Measurements from ENCODE around the gene IFNGR1. TPM values are rescaled to one million over a fixed set of nuclear protein-coding genes. Genes with fewer than 3 reads are reported as not detected.

Gene IFNGR1
- total RNA-seq, 2 experiments from 2014 or later: 18.4 to 18.7 TPM

DNA sequence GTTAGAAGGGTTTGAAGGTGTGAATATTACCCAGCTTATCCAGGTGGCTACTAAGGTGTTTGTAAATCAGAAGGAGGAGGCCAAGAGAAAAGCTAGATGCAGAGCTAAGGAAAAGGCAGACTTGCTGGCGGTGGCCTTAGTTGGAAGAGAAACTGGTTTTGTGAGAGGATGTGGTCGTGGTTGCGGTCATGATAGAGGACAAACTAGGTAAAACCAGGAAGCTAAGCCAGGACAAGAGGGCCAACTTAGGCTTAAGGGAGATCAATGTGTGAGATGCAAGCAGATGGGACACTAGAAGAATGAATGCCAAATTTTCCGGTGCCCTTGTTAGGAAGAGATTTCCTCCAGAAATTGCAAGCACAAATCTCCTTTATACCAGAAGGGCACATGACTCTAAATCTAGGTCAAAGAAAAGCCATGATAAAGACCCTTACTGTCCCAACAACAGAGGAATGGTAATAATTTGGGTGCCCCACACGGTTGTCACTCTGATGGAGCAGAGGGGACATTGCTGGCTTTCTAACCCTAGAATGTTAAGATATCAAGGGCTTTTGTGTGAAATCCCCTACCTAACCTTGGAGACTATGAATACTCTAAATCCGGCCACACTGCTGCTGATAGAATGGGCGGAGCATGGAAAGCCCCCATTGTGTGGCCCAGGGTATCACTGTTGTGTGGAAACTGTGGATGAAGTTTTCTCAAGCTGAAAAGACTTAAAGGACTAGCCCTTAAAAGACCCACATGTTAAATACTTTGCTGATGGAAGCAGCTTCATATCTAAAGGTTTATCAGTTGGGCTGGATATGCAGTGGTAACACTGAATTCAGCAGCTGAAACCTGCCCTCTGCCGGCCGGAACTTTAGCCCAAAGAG is 53.6 kb downstream of the IFNGR1 start:
- ChIA-PET CTCF (interaction anchor here (0.6 kb wide), 2 partner anchors 59 to 113 kb away, joined by 3 read pairs; no protein-coding TSS in a partner anchor), POLR2A (no interaction called here)

- ChIA-PET POLR2A (no interaction called here), CTCF (no interaction called here)
Measured at GRCh38 chr6:137163732-137164318, 55.4 kb downstream of the IFNGR1 start.

- POLR2A ChIA-PET: no interaction called here
- CTCF ChIA-PET: no interaction called here
Measured at GRCh38 chr6:137162692-137163306, 56.4 kb downstream of the IFNGR1 start.

DNA sequence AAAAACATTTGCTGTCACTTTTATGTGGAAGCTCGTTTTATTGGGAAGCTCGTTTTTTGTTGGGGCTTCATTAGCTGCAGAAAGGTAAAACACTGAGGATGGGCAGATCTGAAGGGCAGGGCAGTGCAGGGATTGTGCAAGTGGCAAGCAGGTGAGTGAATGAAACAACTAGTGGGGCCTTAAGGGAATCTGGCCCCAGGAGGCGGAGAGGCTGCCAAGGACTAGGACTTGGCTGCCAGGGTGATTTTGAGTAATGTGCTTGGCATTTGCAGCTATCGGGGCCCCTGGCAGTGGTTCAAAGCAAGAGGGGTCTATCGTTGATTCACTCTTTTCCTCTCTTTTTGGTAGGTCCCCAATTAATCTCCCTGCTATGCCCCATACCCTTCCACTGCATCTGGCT is 57.2 kb downstream of the IFNGR1 start:
- CTCF ChIA-PET: no interaction called here
- POLR2A ChIA-PET: no interaction called here

DNA sequence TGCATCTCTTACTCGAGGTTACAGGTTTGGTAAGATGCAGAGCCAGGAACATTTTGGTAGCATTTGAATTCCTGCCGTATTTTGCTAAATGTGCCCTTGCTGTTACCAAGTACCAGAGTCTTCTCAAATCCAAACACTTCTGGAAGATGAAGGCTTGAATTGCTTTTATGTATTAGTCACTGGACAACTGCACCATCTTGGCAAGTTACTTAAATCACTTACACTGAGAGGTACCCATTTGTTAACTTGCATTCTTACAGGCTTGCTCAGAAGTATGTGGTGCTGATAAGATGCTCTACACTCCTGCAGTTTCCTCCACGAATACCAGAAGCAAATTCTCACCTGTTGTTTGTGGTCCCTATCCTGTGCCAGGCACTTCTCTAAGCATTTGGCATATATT is 58.4 kb downstream of the IFNGR1 start:
- ChIA-PET POLR2A (no interaction called here), CTCF (no interaction called here)

DNA sequence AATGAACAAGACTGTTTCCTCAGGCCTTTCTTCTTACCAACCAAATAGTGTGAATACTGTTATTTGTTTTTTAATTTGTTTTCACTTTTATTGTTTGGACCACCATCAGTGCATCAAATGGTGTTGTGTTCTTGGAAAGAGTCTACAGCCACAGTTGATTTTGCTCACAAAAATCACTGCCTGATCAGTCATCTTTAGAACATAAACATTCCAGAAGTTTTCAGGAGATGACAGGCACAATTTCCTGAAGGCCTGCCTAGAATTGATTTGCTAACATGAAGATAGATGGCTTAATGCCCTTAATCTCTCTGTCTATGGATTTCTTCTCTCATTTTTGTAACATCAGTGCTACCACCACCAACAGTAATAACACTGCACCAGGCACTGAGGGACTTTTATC is 59.3 kb downstream of the IFNGR1 start:
- ChIA-PET CTCF (no interaction called here), POLR2A (no interaction called here)

GRCh38 chr6:137157601-137158000 is 61.6 kb downstream of the IFNGR1 start:
- ChIA-PET CTCF (no interaction called here), POLR2A (no interaction called here)

DNA sequence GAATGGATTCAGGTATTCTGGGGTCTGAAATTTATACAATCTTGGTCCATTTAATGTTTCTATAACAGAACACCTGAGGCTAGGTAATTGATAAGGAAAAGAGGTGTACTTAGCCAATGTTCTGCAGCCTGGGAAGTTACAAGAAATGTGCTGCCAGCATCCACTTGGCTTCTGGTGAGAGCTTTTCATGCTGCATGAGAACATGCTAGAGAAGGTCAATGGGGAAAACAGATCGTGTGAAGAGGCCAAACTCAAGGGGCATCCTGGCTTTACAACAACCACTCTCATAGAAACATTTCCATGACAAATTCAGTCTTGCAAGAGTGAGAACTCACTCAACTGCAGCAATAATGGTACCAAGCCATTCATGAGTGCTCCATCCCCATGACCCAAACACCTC is 62.5 kb downstream of the IFNGR1 start:
- ChIA-PET POLR2A (no interaction called here), CTCF (no interaction called here)

GRCh38 chr6:137155830-137156229 is 63.4 kb downstream of the IFNGR1 start:
- ChIA-PET CTCF (interaction anchor here (0.8 kb wide), 1 partner anchor 15 kb away, joined by 3 read pairs; no protein-coding TSS in a partner anchor), POLR2A (no interaction called here)

DNA sequence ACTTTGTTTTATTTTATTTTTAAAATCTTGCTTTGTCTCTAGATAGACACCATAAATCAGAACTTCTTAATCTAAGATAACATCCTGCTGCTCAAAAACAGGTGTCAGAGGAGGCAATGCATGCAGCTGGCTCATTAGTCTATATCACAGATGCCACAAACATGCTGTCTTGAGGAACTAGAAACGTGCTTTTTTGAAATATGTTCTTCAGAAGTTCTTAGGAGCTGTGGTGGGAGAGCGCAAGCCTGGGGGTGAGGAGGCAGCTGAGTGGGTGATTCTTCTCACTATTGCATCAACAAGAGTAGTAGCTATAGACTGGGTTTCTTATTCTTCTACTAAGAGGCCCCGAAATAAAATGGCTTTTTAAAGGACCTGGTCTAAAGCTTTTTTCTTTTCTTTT is 69.1 kb downstream of the IFNGR1 start:
- CTCF ChIA-PET: no interaction called here
- POLR2A ChIA-PET: interaction anchor here (0.6 kb wide), 1 partner anchor 19 kb away, joined by 4 read pairs; no protein-coding TSS in a partner anchor

- POLR2A ChIA-PET: no interaction called here
Measured at GRCh38 chr6:137149035-137149393, 70.2 kb downstream of the IFNGR1 start.

GRCh38 chr6:137148306-137149034 is 70.7 kb downstream of the IFNGR1 start:
- CTCF ChIA-PET: no interaction called here
- POLR2A ChIA-PET: no interaction called here

More at GRCh38 chr6:137149035-137149393, 70.2 kb downstream of the IFNGR1 start:
- CTCF ChIA-PET: no interaction called here

Other genes with a start within 250 kb of the IFNGR1 start
- not detected for gene IL20RA, start 174.4 kb downstream of the IFNGR1 start, total RNA-seq
- gene IL22RA2, start 45.7 kb downstream of the IFNGR1 start, total RNA-seq: not detected

All from activated CD8-positive, alpha-beta memory T cell treated with anti-CD3 and anti-CD28 coated beads for 36 hours (primary cell).